Activated CD4-positive, alpha-beta T cell treated with anti-CD3 and anti-CD28 coated beads for 1 hour (primary cell): ENCODE measurements around the gene SDK1.

Experiments
- DNase-seq: peaks from one replicate; pipeline ENCODE4 v3.0.0-alpha.2; 2020

The SDK1 gene

GRCh38 chr7:3294432-3295100, 6.5 kb upstream of the SDK1 start:
- no peak for DNase-seq

GRCh38 chr7:3297105-3297819, 3.8 kb upstream of the SDK1 start:
- DNase-seq: no peak

GRCh38 chr7:3300221-3300650, 816 bp upstream of the SDK1 start:
- no peak for DNase-seq

DNA sequence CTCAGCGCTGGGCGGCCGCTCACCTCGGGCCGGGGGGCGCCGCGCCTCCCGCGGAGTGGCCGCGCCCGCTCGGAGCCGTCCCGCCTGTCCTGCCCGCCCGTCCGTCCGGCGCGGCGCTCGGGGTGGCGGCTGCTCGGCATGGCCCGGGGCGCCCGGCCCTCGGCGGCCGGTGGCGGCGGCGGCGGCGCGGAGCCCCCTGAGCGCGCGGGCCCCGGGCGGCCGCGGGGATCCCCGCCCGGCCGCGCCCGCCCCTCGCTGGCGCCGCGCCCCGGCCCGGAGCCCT, 338 bp downstream of the SDK1 start:
- DNase-seq: no peak

DNA sequence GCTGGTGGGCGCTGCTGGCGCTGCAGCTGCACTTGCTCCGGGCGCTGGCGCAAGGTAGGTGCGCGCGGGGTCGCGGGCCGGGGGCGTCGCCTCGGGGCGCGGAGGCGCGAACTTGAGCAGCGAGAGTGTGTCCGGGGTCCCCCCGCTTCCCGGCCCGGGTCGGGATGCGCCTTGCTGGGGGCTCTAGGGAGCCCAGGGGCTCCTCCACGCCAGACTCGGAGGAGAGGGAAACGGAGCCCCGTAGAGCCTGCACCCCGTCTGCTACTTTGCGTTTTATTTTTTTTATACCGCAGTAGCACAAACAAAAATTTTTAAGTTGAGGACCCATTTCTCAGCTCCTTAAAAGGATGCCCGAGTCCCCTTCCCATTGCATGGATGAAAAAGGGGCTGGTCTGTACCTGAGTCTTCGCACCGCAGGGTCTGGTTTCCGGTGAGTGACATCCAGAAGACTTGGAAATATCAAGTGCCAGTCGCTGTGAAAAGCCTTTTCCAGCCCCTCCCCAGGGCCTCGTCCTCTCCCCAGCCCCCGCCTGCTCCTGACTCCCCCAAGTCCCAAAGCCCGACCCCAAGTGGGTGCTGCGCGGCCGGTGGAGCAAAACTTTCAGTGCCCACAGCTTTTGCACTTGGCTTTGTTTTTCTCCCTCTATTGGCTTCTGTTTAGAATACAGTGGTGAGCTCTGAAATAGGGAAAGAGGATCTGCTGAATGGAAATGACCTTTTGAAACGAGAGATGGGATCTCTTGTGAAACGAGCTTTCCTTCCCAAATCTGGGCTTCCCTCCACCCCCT, 973 bp downstream of the SDK1 start:
- no peak for DNase-seq

DNA sequence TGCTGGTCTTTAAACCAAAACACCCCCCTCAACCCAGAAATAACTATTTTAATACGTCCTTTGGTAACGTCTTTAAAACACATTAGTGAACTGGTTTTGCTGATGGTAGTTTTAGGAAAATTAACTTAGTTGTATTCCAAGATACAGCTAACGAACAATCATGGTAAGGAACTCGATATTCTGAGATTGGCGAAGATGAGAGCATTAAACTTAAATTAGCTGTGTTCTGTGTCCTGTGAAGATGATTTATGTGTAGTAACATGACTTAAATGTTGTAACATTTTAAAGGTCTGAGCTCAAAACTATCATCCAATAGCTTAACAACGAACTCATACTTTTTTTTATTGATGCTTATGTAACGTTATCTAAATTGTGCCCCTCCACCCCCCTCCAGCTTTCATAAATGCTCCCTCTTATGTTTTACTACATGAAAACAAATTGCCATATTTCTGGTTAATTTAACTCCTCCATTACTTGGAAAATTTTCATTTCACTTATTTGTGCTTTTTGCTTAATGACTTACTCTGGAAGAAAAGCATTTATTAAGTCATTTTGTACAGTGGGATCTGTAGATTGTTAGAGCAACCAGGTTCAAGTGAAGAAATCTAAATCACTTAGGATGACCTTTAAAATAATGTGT, 1.7 kb downstream of the SDK1 start:
- DNase-seq: no peak

- no peak for DNase-seq
Measured at GRCh38 chr7:3304131-3304530, 3.1 kb downstream of the SDK1 start.

- no peak for DNase-seq
Measured at GRCh38 chr7:3307435-3307834, 6.4 kb downstream of the SDK1 start.

- no peak for DNase-seq
Measured at GRCh38 chr7:3309140-3309539, 8.1 kb downstream of the SDK1 start.

GRCh38 chr7:3309956-3310355, 8.9 kb downstream of the SDK1 start:
- no peak for DNase-seq

GRCh38 chr7:3310884-3311283, 9.8 kb downstream of the SDK1 start:
- no peak for DNase-seq

DNA sequence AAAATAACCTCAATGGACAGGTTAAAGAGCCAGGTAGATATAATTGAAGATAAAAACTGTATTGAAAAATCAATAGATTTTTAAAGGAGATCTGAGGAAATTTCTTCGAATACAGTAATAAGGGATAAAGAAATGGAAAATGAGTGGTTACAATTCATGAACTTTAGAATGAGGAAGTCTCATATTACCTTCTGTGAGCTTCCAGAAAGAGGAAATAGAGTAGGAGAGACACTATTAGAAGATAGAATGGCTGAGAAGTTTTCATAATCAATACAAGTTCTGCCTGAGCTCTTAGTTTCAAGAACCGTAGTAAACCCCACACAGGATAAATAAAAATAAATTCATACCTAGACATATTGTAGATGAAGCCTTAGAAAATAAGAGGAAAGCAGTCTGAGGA, 11.5 kb downstream of the SDK1 start:
- no peak for DNase-seq

GRCh38 chr7:3318874-3319273, 17.8 kb downstream of the SDK1 start:
- DNase-seq: no peak

DNA sequence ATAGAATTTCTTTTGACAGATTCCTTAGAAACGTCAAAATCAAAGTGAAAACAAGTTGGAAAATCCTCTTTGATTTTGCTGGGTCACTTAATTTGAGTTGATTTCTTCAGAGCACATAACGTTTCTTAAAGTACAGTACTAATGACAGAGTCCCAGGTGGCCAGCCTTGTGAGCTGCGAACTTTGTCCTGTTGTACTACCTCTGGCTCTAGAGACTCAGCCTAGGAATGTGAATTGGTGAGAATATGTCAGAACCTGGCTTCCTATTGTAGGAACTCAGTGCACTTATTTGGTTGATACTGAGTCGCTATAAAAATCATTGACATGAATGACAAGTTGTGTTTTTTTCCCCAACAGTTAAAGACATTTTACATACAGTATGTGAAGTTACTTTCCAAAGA, 20.2 kb downstream of the SDK1 start:
- DNase-seq: no peak

GRCh38 chr7:3321745-3322144, 20.7 kb downstream of the SDK1 start:
- DNase-seq: no peak

- DNase-seq: no peak
Measured at GRCh38 chr7:3326246-3326645, 25.2 kb downstream of the SDK1 start.

DNA sequence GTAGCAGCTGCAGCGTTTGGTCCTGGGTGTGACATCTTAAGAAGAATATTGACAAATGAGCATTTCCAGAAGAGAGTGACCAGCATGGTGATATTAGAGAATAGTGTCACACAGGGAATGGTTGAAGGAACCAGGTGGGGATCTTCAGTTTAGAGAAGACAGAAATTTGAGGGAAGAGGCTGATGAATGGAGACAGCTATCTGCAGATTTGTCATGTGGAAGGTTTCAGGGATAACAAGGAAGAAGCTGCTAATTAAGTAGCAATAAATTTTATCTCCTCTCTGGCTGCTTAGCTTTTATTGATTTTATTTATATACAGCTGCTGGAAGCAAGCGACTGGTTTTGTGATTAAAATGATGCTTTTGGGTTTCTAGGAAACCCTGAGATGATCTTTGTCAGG, 26.0 kb downstream of the SDK1 start:
- DNase-seq: no peak

- no peak for DNase-seq
Measured at GRCh38 chr7:3327655-3328054, 26.6 kb downstream of the SDK1 start.

DNA sequence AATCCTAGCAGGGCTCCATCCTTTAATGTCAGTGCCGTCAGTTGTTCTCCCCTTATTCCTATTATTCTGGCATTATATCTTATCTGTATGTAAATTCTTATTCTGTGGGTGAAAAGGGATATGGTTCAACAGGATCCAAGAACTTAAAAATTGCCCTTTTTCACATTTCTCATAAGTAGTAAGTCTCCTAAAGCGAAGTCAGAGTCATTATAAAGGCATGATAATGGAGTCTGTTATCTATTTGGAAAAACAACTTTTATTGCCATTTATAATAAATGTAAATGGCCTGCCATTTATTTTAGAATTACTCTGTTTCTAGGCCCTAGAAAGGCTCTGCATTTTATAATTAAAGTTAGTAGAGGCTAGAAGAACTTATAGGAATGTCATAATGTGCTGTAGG, 31.3 kb downstream of the SDK1 start:
- no peak for DNase-seq

DNA sequence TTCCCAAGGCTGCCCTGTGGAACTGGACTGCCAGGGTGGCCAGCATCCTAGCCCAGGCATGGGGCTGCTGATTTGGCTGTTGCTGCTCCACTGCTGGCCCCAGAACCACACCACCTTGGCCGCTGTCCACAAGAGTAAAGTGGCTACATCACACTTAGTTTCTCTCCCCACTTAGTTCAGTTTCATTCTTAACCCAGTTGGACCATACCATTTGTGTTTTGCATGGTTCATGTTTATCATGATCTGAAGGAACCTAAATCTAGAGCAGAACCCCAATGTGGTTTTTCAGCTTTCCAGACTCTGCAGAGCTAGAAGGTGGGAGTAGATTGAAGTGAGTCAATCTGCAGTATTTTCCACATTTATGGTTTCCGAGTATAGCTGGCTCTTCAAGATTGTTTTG, 32.8 kb downstream of the SDK1 start:
- DNase-seq: no peak

DNA sequence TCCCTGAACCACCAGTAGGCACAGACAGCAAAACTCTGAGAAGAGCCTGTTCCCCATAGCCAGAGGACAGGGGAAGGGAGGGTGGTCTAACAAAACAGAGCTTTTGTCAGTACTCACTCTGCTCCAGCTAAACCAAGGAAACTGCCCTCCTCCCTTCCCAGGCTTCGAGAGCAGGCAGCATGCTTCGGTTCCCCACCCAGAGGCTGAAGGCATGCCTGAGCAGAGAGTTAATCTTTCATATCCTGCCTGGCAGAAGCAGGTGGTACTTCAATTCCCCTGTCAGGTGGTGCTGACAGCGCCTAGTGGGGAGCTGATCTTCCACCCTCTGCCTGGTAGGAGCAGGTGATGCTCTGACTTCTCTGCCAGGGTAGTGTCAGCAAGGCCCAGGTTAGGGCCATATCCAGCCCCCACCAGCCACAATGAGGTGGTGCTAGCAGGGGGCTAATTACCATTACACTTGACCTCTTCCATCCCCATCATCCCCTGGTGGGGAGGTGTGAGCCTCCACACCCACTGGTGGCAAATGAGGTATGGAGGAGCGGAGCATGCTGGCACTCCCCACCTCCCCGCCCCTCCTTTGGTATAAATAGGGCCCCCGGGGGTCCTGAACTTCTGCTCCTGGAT, 35.1 kb downstream of the SDK1 start:
- no peak for DNase-seq

DNA sequence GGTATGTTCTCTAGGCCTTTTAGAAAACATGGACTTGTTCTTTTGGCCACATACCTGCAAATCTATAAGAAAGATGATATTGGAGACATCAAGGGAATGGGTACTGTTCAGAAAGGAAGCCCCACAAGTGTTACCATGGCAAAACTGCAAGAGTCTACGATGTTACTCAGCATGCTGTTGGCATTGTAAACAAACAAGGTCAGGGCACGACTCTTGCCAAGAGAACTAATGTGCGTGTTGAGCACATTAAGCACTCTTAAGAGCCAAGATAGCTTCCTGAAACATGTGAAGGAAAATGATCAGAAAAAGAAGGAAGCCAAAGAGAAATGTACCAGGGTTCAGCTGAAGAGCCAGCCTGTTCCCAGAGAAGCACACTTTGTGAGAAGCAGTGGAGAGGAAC, 37.1 kb downstream of the SDK1 start:
- no peak for DNase-seq
